IPS-18c (cell line): ENCODE results near the gene PGR.

Experiments used
- H3K4me3 ChIP-seq: 2 replicates; pipeline ENCODE4 v1.7.0; 2013; ENCODE audit warnings: low read depth, mild to moderate bottlenecking, low read length, moderate library complexity; ENCODE audit not compliant: insufficient read depth
- H3K9me3 ChIP-seq: one replicate; pipeline ENCODE4 v1.6.1; 2013; ENCODE audit warnings: mild to moderate bottlenecking, low read length, moderate library complexity; ENCODE audit not compliant: control insufficient read depth, insufficient read depth

Gene PGR

DNA sequence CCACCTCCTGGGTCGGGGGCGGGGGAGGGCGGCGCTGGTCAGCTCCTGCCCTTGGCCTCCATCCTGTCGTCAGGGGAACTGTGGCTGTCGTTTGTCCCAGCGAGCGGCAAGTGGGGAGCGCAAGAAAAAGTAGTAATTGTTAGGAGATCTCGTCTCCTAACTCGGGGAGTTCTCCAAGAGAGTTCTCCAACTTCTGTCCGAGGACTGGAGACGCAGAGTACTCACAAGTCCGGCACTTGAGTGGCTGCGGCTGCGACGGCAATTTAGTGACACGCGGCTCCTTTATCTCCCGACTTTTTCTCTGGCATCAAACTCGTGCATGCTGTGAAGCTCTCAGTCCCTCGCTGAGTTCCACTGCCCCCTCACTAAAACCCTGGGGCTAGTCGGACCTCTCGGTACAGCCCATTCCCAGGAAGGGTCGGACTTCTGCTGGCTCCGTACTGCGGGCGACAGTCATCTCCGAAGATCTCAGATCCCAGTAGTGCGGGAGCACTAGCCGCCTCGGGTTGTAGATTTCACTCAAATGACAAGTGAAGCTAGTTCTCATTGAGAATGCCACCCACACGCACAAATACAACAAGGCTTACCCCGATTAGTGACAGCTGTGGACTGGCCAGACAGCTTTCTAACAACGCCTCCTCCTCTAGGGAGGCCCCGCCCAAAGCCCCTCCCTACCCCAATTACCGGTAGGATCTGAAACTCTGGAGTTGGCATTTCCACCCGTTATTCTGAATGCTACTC lies at the start of gene PGR:
Gene PGR (minus strand): TSS at position 611 of the 741 bp plus-strand sequence. CDS start 743 bp downstream, outside the sequence.
- no peaks in the 10 kb centered on the region for H3K9me3 ChIP-seq
- peak within 1 kb of the TSS; percentile 62 for H3K4me3 ChIP-seq

- no peaks in the 10 kb centered on the region for H3K9me3 ChIP-seq
- H3K4me3 ChIP-seq, result no peak overlapping the region
These were observed 46.8 kb upstream of the PGR start for GRCh38 chr11:101176381-101176780.

DNA sequence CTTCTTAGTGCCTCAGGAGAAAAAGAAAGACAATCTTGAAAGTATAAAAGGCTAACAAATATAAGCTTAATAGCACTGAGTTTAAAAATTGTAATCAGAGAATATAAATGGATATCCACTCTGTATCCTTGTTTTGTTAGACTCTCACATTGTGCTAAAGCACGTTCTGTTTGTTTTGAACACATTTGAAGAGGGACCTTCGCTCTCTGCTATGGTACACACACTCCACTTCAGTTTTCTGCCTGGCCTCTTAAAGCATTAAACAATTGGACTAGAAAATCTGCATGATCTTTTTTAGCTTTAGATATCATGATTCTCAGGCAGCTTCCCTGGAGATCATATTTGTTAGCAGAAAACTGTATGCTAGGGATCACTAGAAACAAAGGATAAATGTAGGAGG lies 40.3 kb upstream of the PGR start:
- H3K9me3 ChIP-seq, result no peaks in the 10 kb centered on the region
- H3K4me3 ChIP-seq, result no peak overlapping the region

- no peak overlapping the region for H3K4me3 ChIP-seq
These were observed 36.4 kb upstream of the PGR start for GRCh38 chr11:101166038-101166437.

DNA sequence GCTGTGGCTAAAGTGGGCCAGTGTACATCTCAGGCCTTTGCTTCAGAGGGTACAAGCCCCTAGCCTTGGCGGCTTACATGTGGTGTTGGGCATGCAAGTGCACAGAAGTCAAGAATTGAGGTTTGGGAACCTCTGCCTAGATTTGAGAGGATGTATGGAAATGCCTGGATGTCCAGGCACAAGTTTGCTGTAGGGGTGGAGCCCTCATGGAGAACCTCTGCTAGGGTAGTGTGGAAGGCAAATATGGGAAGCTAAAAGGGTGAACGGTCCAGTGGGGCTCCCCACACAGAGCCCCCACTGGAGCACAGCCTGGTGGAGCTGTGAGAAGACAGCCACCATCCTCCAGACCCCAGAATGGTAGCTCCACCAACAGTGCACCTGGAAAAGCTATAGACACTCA lies 28.5 kb upstream of the PGR start:
- H3K9me3 ChIP-seq, result no peaks in the 10 kb centered on the region
- H3K4me3 ChIP-seq, result no peak overlapping the region

More at GRCh38 chr11:101166038-101166437, 36.4 kb upstream of the PGR start:
- H3K9me3 ChIP-seq, result no peaks in the 10 kb centered on the region

- no peak overlapping the region for H3K4me3 ChIP-seq
- H3K9me3 ChIP-seq, result no peaks in the 10 kb centered on the region
These were observed 8.8 kb upstream of the PGR start for GRCh38 chr11:101138245-101138930.

- Histone ChIP-seq H3K4me3 (no peak overlapping the region), H3K9me3 (no peaks in the 10 kb centered on the region)
These were observed 3.6 kb upstream of the PGR start for GRCh38 chr11:101133190-101133589.

DNA sequence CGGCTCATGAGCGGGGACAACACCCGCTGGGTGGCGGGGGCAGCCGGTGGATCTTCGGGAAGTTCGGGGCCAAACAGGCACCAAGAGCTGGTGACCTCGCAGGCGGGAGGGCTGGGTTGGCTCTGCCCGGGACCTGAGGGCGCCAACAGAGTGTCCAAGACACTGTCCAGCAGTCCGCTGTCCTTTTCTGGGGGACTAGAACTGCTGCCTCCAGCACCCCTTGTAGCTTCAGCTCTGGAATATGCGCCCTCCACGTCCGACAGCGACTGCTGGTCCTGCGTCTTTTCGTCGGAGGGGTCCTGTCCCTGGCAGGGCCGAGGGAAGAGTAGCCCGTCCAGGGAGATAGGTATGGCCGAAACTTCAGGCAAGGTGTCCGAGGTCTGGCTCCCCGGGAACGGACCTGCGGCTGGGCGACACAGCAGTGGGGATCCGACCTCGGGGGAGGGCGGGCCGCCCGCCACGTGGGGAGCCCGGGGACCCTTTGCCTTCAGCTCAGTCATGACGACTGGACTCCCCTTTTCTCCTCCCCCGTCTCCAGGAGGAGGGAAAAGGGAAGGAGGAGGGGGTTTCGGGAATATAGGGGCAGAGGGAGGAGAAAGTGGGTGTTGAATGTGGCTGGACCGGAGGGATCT lies 926 bp downstream of the PGR start:
- H3K4me3 ChIP-seq, result peak overlapping the region; percentile 62
- no peaks in the 10 kb centered on the region for H3K9me3 ChIP-seq

DNA sequence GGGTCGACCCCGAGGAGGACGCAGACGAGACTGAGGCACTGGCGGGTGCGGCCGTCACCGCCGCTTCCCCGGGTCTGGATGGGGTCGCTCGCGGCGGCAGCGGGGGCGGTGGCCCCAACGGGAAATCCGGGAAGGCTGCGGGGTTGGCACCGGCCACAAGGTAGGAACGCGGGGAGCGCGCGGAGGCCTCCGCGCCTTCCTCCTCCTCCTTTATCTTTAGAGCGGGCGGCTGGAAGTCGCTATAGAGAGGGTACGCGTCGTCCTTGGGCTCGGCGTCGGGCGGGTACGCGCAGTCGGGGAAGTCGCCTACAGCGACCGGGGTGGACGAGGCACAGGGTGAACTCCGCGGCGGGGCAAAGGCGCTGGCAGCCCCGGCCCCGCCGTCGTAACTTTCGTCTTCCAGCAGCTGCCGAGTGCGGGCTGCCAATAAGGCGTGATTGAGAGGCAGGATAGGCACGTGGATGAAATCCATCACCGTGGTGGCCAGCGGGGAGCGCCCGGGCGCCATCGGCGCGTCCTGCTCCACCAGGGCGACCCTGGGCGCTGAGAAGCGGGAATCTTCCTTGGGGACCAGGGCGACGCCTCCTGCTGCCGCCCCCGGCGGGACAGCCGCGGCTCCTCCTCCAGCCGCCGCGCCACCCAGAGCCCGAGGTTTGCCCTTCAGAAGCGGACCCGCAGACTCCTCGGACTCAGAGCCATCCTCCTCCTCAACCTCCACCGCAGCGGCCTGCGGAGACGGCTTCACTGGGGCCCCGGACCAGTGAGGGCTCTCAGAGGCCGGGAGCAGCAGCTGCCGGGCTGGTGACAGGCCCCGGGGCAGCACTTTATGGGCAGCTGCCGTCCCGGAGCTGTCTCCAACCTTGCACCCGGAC lies 1.7 kb downstream of the PGR start:
- peak overlapping the region; percentile 62 for H3K4me3 ChIP-seq
- no peaks in the 10 kb centered on the region for H3K9me3 ChIP-seq

DNA sequence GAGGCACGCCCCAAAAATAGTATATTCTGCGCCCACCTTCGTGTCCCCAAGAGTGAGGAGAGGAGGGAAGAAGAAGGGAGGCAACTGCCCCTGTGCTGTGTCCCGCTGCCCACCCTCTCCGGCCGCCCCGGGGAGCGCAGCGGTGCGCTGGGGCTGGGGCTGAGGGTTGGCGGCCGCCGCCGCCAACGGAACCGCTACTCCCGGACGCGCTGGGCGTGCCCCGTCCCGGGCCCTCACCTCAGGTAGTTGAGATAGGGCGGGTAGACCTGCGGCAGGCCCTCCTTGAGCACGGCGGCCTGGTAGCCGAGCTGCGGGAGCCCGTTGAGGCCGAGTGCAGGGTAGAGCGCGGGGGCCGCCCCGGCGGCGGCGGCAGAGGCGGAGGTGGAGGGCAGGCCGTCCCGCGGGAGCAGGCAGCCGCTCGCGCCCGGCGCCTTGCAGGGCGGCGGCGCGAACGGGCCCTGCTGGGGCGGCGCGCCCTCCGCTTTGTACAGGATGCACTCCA lies 2.4 kb downstream of the PGR start:
- H3K4me3 ChIP-seq, result peak overlapping the region; percentile 62
- H3K9me3 ChIP-seq, result no peaks in the 10 kb centered on the region

DNA sequence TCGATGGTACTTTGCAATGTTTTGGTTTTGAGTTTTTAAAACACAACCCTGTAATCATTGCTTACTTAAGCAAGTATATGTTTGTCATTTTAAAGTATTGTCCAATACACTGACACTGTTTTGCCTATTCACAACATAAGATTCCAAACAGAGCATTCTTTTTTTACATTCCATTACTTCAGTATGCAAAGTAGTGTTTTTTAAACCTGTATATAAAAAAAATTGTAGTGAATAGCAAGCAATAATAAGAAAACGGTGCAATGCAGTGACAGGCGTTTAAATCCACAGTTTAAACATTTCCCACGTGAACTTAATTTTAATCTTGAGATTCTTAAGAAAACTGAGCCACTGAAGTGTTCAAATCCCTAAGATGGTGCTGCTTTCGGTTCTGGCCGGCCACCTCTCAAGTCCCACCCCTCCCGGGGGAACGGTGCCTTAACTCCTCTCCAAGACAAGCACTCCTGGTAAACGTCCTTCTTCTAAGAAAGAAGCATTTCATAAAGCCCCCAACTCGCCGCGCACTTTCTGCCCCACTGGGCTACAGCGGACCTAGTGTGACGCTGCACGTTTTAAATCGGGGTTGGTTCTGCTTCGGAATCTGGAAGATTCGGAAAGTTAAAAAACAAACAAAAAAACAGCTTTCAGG lies 2.9 kb downstream of the PGR start:
- Histone ChIP-seq H3K9me3 (no peaks in the 10 kb centered on the region), H3K4me3 (peak overlapping the region; percentile 62)

DNA sequence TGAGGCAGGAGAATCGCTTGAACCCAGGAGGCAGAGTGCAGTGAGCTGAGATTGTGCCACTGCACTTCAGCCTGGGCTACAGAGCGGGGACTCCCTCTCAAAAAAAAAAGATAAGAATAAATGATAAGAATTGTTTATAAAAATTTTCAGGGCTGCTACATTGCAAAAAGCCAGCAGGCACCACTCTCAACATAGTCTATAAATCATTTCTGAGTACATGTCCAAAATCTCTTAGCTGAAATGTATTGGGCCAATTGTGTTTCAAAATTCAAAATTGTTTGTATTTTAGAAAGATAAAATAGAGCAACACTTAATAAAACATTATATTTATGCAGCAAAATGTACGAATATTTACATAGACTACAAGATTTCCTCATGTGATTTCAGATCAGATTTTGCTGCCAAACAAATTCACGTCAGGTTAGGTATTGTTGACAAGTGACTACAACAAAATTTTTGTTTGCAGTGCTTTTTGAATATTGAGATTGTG lies 13.9 kb downstream of the PGR start:
- H3K4me3 ChIP-seq, result no peak overlapping the region

GRCh38 chr11:101113540-101113939 lies 16.1 kb downstream of the PGR start:
- H3K4me3 ChIP-seq, result no peak overlapping the region

More for the DNA sequence above, 13.9 kb downstream of the PGR start:
- no peaks in the 10 kb centered on the region for H3K9me3 ChIP-seq

DNA sequence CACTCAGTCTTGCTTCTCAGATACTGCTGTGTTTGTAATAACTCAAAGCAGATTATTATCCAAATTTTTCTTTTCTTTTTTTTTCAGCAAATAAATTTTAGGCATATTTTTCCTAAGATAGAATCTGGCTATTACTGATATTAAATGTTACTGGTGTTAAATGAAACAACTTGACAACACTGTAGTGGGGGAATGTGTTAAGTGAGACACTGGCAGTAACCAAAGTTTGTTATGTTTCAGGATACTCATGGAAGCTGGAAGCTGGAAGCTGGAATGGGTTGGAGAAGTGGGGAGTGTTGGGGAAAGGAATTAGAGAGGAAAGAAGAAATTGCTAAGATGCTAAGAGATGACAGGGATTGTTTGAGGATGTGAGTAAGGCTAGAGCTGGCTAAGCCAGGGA lies 24.9 kb downstream of the PGR start:
- Histone ChIP-seq H3K9me3 (no peaks in the 10 kb centered on the region), H3K4me3 (no peak overlapping the region)

More at GRCh38 chr11:101113540-101113939, 16.1 kb downstream of the PGR start:
- no peaks in the 10 kb centered on the region for H3K9me3 ChIP-seq

DNA sequence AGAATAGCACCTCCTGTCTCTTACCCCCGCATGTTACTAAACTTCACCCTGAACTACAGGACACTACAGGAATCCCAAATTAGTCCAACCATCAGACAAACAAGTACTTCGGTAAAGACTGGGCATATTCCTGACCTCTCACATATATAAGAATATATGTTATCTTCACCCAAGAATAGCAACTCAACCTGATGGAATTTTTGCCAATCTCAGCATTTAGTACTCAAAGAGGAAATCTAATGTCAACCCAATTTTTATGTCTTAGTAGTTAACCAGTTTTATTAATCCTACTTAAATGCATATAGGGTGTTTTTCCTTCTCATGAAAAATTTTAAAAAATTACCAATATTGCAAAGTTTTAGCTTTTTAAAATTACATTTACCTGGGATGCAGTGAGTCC lies 26.2 kb downstream of the PGR start:
- H3K4me3 ChIP-seq, result no peak overlapping the region
- no peaks in the 10 kb centered on the region for H3K9me3 ChIP-seq

DNA sequence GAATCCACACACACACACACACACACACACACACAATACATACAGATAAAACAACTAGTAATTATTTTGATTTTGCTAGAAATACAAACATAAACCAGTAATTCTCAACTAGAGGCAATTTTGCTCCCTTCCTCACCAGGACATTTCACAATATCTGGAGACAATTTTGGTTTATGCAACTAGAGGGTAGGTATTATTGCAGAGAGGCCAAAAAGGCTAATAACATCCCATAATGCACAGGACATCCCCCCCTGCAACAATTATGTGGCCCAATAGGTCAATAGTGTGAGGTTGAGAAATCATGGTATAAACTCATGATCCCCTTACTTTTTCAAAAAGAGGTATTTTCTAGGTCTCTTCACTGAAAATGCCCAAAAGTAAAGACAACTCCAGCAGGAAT lies 29.0 kb downstream of the PGR start:
- Histone ChIP-seq H3K9me3 (no peaks in the 10 kb centered on the region), H3K4me3 (no peak overlapping the region)
